Uterus (tissue), 4 donors: ENCODE measurements around the gene GPR143. TPM values are rescaled to one million over a fixed set of nuclear protein-coding genes. Genes with fewer than 3 reads are reported as not detected.

Experiments used
- DNase-seq, 2 donors: peaks; one replicate each; pipeline ENCODE4 v3.0.0-alpha.2; 2019 to 2020
- H3K27ac ChIP-seq, 2 donors: fragments of 200-600 bp; sonication (generic); 1 replicate in 1 of 2; 2 replicates in 1 of 2; pipeline ENCODE4 v1.5.1; 2016 to 2018
- H3K27me3 ChIP-seq, 2 donors: fragments of 200-600 bp; sonication (generic); one replicate each; pipeline ENCODE4 v1.5.1; 2018 to 2019; ENCODE audit warnings: control low read depth in 1 of 2
- H3K36me3 ChIP-seq, 2 donors: fragments of 200-600 bp; sonication (generic); one replicate each; pipeline ENCODE4 v1.5.1; 2019; ENCODE audit warnings: control low read depth in 1 of 2
- H3K4me1 ChIP-seq, 2 donors: fragments of 200-600 bp; sonication (generic); one replicate each; pipeline ENCODE4 v1.5.1; 2018 to 2019; ENCODE audit warnings: control low read depth in 1 of 2
- H3K4me3 ChIP-seq, 2 donors: fragments of 200-600 bp; sonication (generic); 1 replicate in 1 of 2; 2 replicates in 1 of 2; pipeline ENCODE4 v1.5.1; 2018 to 2019; ENCODE audit warnings: mild to moderate bottlenecking in 1 of 2
- H3K9me3 ChIP-seq, 2 donors: fragments of 200-600 bp; sonication (generic); one replicate each; pipeline ENCODE4 v1.5.1; 2019; ENCODE audit warnings: control low read depth in 1 of 2
- CTCF ChIP-seq, 4 experiments: fragments of 200-600 bp in 2 of 4; fragments of 450-650 bp in 2 of 4; sonication (generic) in 2 of 4; IDR thresholded peaks; one replicate each; pipeline ENCODE4 v1.5.1; 2016 to 2019; ENCODE audit warnings: antibody characterized with exemption in 4 of 4, mild to moderate bottlenecking in 2 of 4, moderate library complexity in 1 of 4
- POLR2A ChIP-seq, 2 donors: fragments of 450-650 bp; IDR thresholded peaks; one replicate each; pipeline ENCODE4 v1.6.1; 2016; ENCODE audit warnings: antibody characterized with exemption in 2 of 2, mild to moderate bottlenecking in 1 of 2, moderate library complexity in 1 of 2
- intact Hi-C: fragments of 100-400 bp; cut with DNase I; formaldehyde crosslinking; loops from one replicate; pipeline ENCODE4 v1.15.1; 2023; ENCODE audit warnings: low total_unique reads
- total RNA-seq, 4 donors: library from RNA; depleted of rRNA in 3 of 4; stranded (reverse); fragments of >200 nt in 3 of 4; gene quantifications; one replicate each; pipeline versions ENCODE4 v1.1.0 to v1.2.4, GENCODE V29; 2014 to 2023
- donor health status: DM: yes; HTN: yes; CAD: no.

The GPR143 gene
- total RNA-seq, 4 donors from 2014 or later: 0.26 to 7.0 (median 2.4) TPM; not detected in 1

- Histone ChIP-seq H3K27me3 (no peaks in the 10 kb centered on the region), H3K27ac (no peak overlapping the region), H3K4me3 (no peak overlapping the region), H3K9me3 (no peaks in the 10 kb centered on the region), H3K36me3 (no peaks in the 10 kb centered on the region), H3K4me1 (no peaks in the 10 kb centered on the region)
- DNase-seq: no peak
- intact Hi-C loops: no loop called here
- TF ChIP-seq CTCF (IDR thresholded peaks at IDR 0.05) (peak in 2 of 4 experiments; percentile 35 to 36), POLR2A (IDR thresholded peaks at IDR 0.05) (no peak)
Observed at GRCh38 chrX:9682456-9682855, 83.2 kb downstream of the GPR143 start.

GRCh38 chrX:9681422-9681821 is 84.2 kb downstream of the GPR143 start:
- no peak overlapping the region for H3K4me3 ChIP-seq
- no peaks in the 10 kb centered on the region for H3K9me3 ChIP-seq
- intact Hi-C loops: no loop called here
- H3K36me3 ChIP-seq: no peaks in the 10 kb centered on the region
- TF ChIP-seq POLR2A (IDR thresholded peaks at IDR 0.05) (no peak), CTCF (IDR thresholded peaks at IDR 0.05) (no peak)
- no peak overlapping the region for H3K27ac ChIP-seq
- no peaks in the 10 kb centered on the region for H3K4me1 ChIP-seq
- DNase-seq: no peak
- no peaks in the 10 kb centered on the region for H3K27me3 ChIP-seq

- DNase-seq: no peak
- Histone ChIP-seq H3K9me3 (no peaks in the 10 kb centered on the region), H3K4me1 (no peaks in the 10 kb centered on the region), H3K27ac (no peak overlapping the region), H3K4me3 (no peak overlapping the region), H3K36me3 (no peaks in the 10 kb centered on the region), H3K27me3 (no peaks in the 10 kb centered on the region)
- TF ChIP-seq CTCF (IDR thresholded peaks at IDR 0.05) (no peak), POLR2A (IDR thresholded peaks at IDR 0.05) (no peak)
- intact Hi-C loops: no loop called here
Observed at GRCh38 chrX:9681011-9681410, 84.6 kb downstream of the GPR143 start.

GRCh38 chrX:9678215-9678965 is 87.3 kb downstream of the GPR143 start:
- DNase-seq: no peak
- intact Hi-C loops: no loop called here
- TF ChIP-seq POLR2A (IDR thresholded peaks at IDR 0.05) (no peak), CTCF (IDR thresholded peaks at IDR 0.05) (no peak)
- Histone ChIP-seq H3K4me1 (no peaks in the 10 kb centered on the region), H3K36me3 (no peaks in the 10 kb centered on the region), H3K27ac (no peak overlapping the region), H3K9me3 (no peaks in the 10 kb centered on the region), H3K4me3 (no peak overlapping the region), H3K27me3 (no peaks in the 10 kb centered on the region)

- no peaks in the 10 kb centered on the region for H3K9me3 ChIP-seq
- TF ChIP-seq POLR2A (IDR thresholded peaks at IDR 0.05): no peak
- TF ChIP-seq CTCF (IDR thresholded peaks at IDR 0.05): no peak
- no peaks in the 10 kb centered on the region for H3K4me1 ChIP-seq
- no peaks in the 10 kb centered on the region for H3K36me3 ChIP-seq
- no peaks in the 10 kb centered on the region for H3K27me3 ChIP-seq
- H3K27ac ChIP-seq: peak overlapping the region in 1 of 2 donors; percentile 8
- no peak overlapping the region for H3K4me3 ChIP-seq
- peak; percentile 21 to 29 for DNase-seq
- intact Hi-C loops: no loop called here
Observed at GRCh38 chrX:9677098-9677739, 88.4 kb downstream of the GPR143 start.
